WTC11 (cell line): ENCODE results near the gene IKZF2. TPM values are rescaled to one million over a fixed set of nuclear protein-coding genes. Genes with fewer than 3 reads are reported as not detected.

ENCODE experiments used
- ATAC-seq: fragments of 200-7000 bp; cut with Tn5 transposase; 2 replicates; pipeline ENCODE4 v1.10.0; 2021; ENCODE audit warnings: mild to moderate bottlenecking, moderate library complexity
- CTCF ChIA-PET: fragments of 300-600 bp; sonication (Branson Sonifier 250); formaldehyde crosslinking; loops from one replicate; lab custom pipeline; 2021; ENCODE audit warnings: antibody characterized with exemption; lab: Charles Lee
- POLR2A ChIA-PET: fragments of 350-600 bp; sonication (Branson Sonifier 250); formaldehyde crosslinking; loops from one replicate; lab custom pipeline; 2021; ENCODE audit warnings: antibody characterized with exemption; lab: Charles Lee
- DNase-seq: peaks from one replicate; pipeline ENCODE4 v3.0.0; 2021; ENCODE audit warnings: low spot score
- H3K27ac Mint-ChIP-seq: 2 replicates; pipeline ENCODE4 v1.8.0; 2021; ENCODE audit warnings: mixed read lengths
- H3K27me3 Mint-ChIP-seq: 2 replicates; pipeline ENCODE4 v1.8.0; 2021; ENCODE audit warnings: low read depth, mild to moderate bottlenecking, moderate library complexity, mixed read lengths
- H3K36me3 Mint-ChIP-seq: 2 replicates; pipeline ENCODE4 v1.8.0; 2021; ENCODE audit warnings: mixed read lengths
- H3K4me1 Mint-ChIP-seq: 2 replicates; pipeline ENCODE4 v1.8.0; 2022; ENCODE audit warnings: mixed read lengths
- H3K4me3 Mint-ChIP-seq: 2 replicates; pipeline ENCODE4 v1.8.0; 2021; ENCODE audit warnings: mild to moderate bottlenecking, moderate library complexity, mixed read lengths
- H3K9me3 Mint-ChIP-seq: 2 replicates; pipeline ENCODE4 v1.8.0; 2021; ENCODE audit warnings: mixed read lengths
- ATF1 ChIP-seq: sonication (generic); formaldehyde crosslinking; IDR thresholded peaks from 2 replicates; pipeline ENCODE4 v1.8.1; 2023; ENCODE audit warnings: mild to moderate bottlenecking, moderate library complexity, missing genetic modification reagents
- CREB1 ChIP-seq: sonication (generic); formaldehyde crosslinking; IDR thresholded peaks from 2 replicates; pipeline ENCODE4 v1.8.0; 2023; ENCODE audit warnings: mild to moderate bottlenecking, missing genetic modification reagents
- ELF4 ChIP-seq: sonication (generic); formaldehyde crosslinking; IDR thresholded peaks from 2 replicates; pipeline ENCODE4 v1.8.1; 2022; ENCODE audit warnings: low read depth, mild to moderate bottlenecking, moderate library complexity, missing genetic modification reagents
- IRF2 ChIP-seq: sonication (generic); formaldehyde crosslinking; IDR thresholded peaks from 2 replicates; pipeline ENCODE4 v1.8.0; 2022; ENCODE audit warnings: low read depth, missing genetic modification reagents, borderline replicate concordance
- KAT7 ChIP-seq: sonication (generic); formaldehyde crosslinking; IDR thresholded peaks from 2 replicates; pipeline ENCODE4 v1.8.1; 2023; ENCODE audit warnings: missing genetic modification reagents, mild to moderate bottlenecking, borderline replicate concordance
- MXD4 ChIP-seq: fragments of 250-450 bp; sonication (Bioruptor Pico); IDR thresholded peaks from 2 replicates; pipeline ENCODE4 v1.8.0; 2021; ENCODE audit warnings: mild to moderate bottlenecking, moderate library complexity, borderline replicate concordance
- NFATC4 ChIP-seq: fragments of 250-450 bp; sonication (Bioruptor Pico); IDR thresholded peaks from 2 replicates; pipeline ENCODE4 v1.9.0; 2021; ENCODE audit warnings: mild to moderate bottlenecking
- TCF7 ChIP-seq: sonication (generic); formaldehyde crosslinking; IDR thresholded peaks from 2 replicates; pipeline ENCODE4 v1.8.0; 2022; ENCODE audit warnings: mild to moderate bottlenecking, low read depth, missing genetic modification reagents, moderate library complexity
- ZNF138 ChIP-seq: sonication (generic); formaldehyde crosslinking; conservative IDR thresholded peaks from 2 replicates; pipeline ENCODE4 v1.8.1; 2022; ENCODE audit warnings: mild to moderate bottlenecking, moderate library complexity, missing genetic modification reagents
- ZNF219 ChIP-seq: sonication (generic); formaldehyde crosslinking; IDR thresholded peaks from 2 replicates; pipeline ENCODE4 v1.8.0; 2023; ENCODE audit warnings: missing genetic modification reagents, mild to moderate bottlenecking, borderline replicate concordance
- ZNF416 ChIP-seq: fragments of 250-450 bp; sonication (Bioruptor Pico); IDR thresholded peaks from 2 replicates; pipeline ENCODE4 v1.9.0; 2021; ENCODE audit warnings: mild to moderate bottlenecking, inconsistent platforms
- total RNA-seq: library from RNA; stranded (reverse); gene quantifications from 3 replicates; pipeline ENCODE4 v1.2.3, GENCODE V29; 2021
- TF ChIP-seq, protein P1 (sequence below): sonication (generic); formaldehyde crosslinking; IDR thresholded peaks from 2 replicates; pipeline ENCODE4 v1.8.1; 2022; ENCODE audit warnings: missing genetic modification reagents, borderline replicate concordance
- TF ChIP-seq, protein P2 (sequence below): sonication (generic); formaldehyde crosslinking; IDR thresholded peaks from 2 replicates; pipeline ENCODE4 v1.8.1; 2022; ENCODE audit warnings: mild to moderate bottlenecking, moderate library complexity, missing genetic modification reagents
- TF ChIP-seq, protein P3 (sequence below): sonication (generic); formaldehyde crosslinking; IDR thresholded peaks from 2 replicates; pipeline ENCODE4 v1.8.1; 2022; ENCODE audit warnings: mild to moderate bottlenecking, missing genetic modification reagents, moderate library complexity, borderline replicate concordance
- TF ChIP-seq, protein P4 (sequence below): sonication (generic); formaldehyde crosslinking; IDR thresholded peaks from 2 replicates; pipeline ENCODE4 v1.8.1; 2023; ENCODE audit warnings: mild to moderate bottlenecking, missing genetic modification reagents, moderate library complexity
- TF ChIP-seq, protein P5 (sequence below): sonication (generic); formaldehyde crosslinking; IDR thresholded peaks from 2 replicates; pipeline ENCODE4 v1.8.0; 2022; ENCODE audit warnings: mild to moderate bottlenecking, missing genetic modification reagents
- TF ChIP-seq, protein P6 (sequence below): fragments of 250-450 bp; sonication (Bioruptor Pico); conservative IDR thresholded peaks from 2 replicates; pipeline ENCODE4 v1.9.0; 2021; ENCODE audit warnings: mild to moderate bottlenecking
- TF ChIP-seq, protein P7 (sequence below): sonication (generic); formaldehyde crosslinking; IDR thresholded peaks from 2 replicates; pipeline ENCODE4 v1.8.1; 2023; ENCODE audit warnings: mild to moderate bottlenecking, missing genetic modification reagents
- TF ChIP-seq, protein P8 (sequence below): sonication (generic); formaldehyde crosslinking; IDR thresholded peaks from 2 replicates; pipeline ENCODE4 v1.8.0; 2022; ENCODE audit warnings: missing genetic modification reagents

IKZF2 gene
- total RNA-seq, 1 experiment from 2014 or later, result 4.2 TPM

DNA sequence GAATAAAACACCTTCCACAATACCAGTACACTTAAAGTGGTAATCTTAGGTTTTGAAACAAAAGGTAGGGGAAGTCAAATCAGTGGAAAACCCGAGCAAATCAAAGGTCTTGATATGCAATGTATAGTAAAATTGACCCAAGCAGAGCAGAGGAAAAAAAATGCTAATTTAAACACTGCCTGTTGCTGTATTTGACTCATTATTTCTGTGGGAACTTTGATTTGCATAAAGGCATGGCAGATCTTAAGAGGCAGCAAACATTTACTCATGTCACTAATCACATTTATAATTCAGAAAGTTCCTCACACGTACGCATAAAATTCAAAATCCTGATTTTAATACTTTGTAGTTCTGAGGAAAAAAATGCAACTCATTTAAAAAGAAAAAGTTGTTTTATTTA, 64.4 kb downstream of the IKZF2 start:
- ChIA-PET POLR2A (no interaction called here), CTCF (no interaction called here)
- Mint-ChIP-seq H3K36me3 (no peaks in the 10 kb centered on the region), H3K4me1 (peaks cover 19% of the 10 kb centered on the region), H3K27me3 (no peaks in the 10 kb centered on the region), H3K9me3 (no peaks in the 10 kb centered on the region), H3K4me3 (no peak overlapping the region), H3K27ac (no peak overlapping the region)
- TF ChIP-seq TCF7, result no peak
- TF ChIP-seq, protein P1, sequence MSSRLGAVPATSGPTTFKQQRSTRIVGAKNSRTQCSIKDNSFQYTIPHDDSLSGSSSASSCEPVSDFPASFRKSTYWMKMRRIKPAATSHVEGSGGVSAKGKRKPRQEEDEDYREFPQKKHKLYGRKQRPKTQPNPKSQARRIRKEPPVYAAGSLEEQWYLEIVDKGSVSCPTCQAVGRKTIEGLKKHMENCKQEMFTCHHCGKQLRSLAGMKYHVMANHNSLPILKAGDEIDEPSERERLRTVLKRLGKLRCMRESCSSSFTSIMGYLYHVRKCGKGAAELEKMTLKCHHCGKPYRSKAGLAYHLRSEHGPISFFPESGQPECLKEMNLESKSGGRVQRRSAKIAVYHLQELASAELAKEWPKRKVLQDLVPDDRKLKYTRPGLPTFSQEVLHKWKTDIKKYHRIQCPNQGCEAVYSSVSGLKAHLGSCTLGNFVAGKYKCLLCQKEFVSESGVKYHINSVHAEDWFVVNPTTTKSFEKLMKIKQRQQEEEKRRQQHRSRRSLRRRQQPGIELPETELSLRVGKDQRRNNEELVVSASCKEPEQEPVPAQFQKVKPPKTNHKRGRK (CRISPR knock-in tag), result no peak
- TF ChIP-seq, protein P2, sequence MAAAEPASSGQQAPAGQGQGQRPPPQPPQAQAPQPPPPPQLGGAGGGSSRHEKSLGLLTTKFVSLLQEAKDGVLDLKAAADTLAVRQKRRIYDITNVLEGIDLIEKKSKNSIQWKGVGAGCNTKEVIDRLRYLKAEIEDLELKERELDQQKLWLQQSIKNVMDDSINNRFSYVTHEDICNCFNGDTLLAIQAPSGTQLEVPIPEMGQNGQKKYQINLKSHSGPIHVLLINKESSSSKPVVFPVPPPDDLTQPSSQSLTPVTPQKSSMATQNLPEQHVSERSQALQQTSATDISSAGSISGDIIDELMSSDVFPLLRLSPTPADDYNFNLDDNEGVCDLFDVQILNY (CRISPR knock-in tag), result no peak
- TF ChIP-seq MXD4, result no peak
- TF ChIP-seq ATF1 (CRISPR knock-in tag), result no peak
- no peak for TF ChIP-seq IRF2 (CRISPR knock-in tag)
- TF ChIP-seq KAT7 (CRISPR knock-in tag), result no peak
- no peak for TF ChIP-seq ZNF138 (CRISPR knock-in tag)
- TF ChIP-seq, protein P3, sequence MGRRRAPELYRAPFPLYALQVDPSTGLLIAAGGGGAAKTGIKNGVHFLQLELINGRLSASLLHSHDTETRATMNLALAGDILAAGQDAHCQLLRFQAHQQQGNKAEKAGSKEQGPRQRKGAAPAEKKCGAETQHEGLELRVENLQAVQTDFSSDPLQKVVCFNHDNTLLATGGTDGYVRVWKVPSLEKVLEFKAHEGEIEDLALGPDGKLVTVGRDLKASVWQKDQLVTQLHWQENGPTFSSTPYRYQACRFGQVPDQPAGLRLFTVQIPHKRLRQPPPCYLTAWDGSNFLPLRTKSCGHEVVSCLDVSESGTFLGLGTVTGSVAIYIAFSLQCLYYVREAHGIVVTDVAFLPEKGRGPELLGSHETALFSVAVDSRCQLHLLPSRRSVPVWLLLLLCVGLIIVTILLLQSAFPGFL (CRISPR knock-in tag), result no peak
- TF ChIP-seq ZNF219 (CRISPR knock-in tag), result no peak
- TF ChIP-seq CREB1 (CRISPR knock-in tag), result no peak
- TF ChIP-seq, protein P4, sequence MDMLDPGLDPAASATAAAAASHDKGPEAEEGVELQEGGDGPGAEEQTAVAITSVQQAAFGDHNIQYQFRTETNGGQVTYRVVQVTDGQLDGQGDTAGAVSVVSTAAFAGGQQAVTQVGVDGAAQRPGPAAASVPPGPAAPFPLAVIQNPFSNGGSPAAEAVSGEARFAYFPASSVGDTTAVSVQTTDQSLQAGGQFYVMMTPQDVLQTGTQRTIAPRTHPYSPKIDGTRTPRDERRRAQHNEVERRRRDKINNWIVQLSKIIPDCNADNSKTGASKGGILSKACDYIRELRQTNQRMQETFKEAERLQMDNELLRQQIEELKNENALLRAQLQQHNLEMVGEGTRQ (CRISPR knock-in tag), result no peak
- TF ChIP-seq, protein P5, sequence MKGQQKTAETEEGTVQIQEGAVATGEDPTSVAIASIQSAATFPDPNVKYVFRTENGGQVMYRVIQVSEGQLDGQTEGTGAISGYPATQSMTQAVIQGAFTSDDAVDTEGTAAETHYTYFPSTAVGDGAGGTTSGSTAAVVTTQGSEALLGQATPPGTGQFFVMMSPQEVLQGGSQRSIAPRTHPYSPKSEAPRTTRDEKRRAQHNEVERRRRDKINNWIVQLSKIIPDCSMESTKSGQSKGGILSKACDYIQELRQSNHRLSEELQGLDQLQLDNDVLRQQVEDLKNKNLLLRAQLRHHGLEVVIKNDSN (CRISPR knock-in tag), result no peak
- no peak for ATAC-seq
- DNase-seq, result no peak

DNA sequence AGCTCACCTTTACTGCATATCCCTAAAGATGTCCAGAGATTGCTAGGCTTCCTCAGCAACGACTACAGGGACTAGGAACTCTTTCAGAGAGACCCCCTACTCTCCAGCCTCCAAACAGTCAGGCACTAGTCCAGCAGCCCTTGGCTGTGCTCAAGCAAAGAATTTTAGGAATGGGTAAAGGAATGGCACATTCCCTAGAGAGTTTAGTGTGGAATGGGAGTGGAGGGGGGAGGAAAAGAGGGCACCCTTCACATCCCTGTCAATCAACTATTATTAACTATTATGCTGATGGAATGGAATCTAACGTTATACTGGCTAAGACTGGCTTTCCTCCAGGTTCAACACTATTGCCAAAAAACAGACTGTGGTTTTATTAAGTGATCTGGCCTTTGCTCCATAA, 64.8 kb downstream of the IKZF2 start:
- POLR2A ChIA-PET, result no interaction called here
- ATAC-seq (peak; percentile 97), DNase-seq (peak; percentile 30)
- no peaks in the 10 kb centered on the region for H3K9me3 Mint-ChIP-seq
- CTCF ChIA-PET, result no interaction called here
- H3K4me1 Mint-ChIP-seq, result peaks cover 19% of the 10 kb centered on the region
- H3K4me3 Mint-ChIP-seq, result no peak overlapping the region
- no peaks in the 10 kb centered on the region for H3K27me3 Mint-ChIP-seq
- H3K36me3 Mint-ChIP-seq, result no peaks in the 10 kb centered on the region
- H3K27ac Mint-ChIP-seq, result peak overlapping the region; percentile 97
- TF ChIP-seq, protein P4 (CRISPR knock-in tag), result no peak
- TF ChIP-seq, protein P6, sequence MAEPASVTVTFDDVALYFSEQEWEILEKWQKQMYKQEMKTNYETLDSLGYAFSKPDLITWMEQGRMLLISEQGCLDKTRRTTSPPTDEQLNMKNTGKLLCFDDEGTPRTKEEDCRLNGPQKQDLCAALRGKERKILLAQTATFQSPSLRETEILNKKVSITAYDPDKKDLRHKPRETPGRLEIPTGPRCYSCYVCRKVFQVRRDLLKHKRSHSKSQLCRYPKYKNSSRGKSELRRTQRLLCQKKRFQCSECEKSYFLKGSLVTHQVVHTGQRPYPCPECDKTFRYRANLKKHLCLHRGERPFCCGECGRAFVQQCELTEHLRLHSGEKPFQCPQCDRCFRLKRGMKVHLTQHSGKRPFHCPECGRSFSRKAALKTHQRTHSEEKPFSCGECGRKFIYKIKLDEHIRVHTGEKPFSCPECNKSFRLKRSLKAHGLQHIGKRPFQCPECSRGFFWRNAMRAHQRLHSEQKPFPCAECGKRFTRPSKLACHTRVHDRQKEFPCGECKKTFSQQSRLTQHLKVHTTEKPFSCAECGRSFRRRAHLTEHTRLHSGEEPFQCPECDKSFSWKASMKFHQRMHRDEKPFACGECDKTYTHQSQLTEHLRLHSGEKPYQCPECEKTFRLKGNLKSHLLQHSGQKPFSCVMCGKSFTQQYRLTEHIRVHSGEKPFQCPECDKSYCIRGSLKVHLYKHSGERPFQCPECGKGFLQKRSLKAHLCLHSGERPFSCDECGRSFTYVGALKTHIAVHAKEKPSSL (CRISPR knock-in tag), result no peak
- TF ChIP-seq, protein P7, sequence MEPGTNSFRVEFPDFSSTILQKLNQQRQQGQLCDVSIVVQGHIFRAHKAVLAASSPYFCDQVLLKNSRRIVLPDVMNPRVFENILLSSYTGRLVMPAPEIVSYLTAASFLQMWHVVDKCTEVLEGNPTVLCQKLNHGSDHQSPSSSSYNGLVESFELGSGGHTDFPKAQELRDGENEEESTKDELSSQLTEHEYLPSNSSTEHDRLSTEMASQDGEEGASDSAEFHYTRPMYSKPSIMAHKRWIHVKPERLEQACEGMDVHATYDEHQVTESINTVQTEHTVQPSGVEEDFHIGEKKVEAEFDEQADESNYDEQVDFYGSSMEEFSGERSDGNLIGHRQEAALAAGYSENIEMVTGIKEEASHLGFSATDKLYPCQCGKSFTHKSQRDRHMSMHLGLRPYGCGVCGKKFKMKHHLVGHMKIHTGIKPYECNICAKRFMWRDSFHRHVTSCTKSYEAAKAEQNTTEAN (CRISPR knock-in tag), result no peak
- no peak for TF ChIP-seq NFATC4 (CRISPR knock-in tag)
- no peak for TF ChIP-seq ZNF416
- TF ChIP-seq, protein P2 (CRISPR knock-in tag), result no peak
- no peak for TF ChIP-seq ELF4
- TF ChIP-seq, protein P8, sequence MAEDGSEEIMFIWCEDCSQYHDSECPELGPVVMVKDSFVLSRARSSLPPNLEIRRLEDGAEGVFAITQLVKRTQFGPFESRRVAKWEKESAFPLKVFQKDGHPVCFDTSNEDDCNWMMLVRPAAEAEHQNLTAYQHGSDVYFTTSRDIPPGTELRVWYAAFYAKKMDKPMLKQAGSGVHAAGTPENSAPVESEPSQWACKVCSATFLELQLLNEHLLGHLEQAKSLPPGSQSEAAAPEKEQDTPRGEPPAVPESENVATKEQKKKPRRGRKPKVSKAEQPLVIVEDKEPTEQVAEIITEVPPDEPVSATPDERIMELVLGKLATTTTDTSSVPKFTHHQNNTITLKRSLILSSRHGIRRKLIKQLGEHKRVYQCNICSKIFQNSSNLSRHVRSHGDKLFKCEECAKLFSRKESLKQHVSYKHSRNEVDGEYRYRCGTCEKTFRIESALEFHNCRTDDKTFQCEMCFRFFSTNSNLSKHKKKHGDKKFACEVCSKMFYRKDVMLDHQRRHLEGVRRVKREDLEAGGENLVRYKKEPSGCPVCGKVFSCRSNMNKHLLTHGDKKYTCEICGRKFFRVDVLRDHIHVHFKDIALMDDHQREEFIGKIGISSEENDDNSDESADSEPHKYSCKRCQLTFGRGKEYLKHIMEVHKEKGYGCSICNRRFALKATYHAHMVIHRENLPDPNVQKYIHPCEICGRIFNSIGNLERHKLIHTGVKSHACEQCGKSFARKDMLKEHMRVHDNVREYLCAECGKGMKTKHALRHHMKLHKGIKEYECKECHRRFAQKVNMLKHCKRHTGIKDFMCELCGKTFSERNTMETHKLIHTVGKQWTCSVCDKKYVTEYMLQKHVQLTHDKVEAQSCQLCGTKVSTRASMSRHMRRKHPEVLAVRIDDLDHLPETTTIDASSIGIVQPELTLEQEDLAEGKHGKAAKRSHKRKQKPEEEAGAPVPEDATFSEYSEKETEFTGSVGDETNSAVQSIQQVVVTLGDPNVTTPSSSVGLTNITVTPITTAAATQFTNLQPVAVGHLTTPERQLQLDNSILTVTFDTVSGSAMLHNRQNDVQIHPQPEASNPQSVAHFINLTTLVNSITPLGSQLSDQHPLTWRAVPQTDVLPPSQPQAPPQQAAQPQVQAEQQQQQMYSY (CRISPR knock-in tag), result no peak
